ENCODE measurements around the gene ZDHHC14.

Gene ZDHHC14

GRCh38 chr6:157528931-157529653 is 148.1 kb downstream of the ZDHHC14 start:
- Histone ChIP-seq H3K4me3 (peak overlapping the region; percentile 25), H3K4me1 (peaks cover 81% of the 10 kb centered on the region), H3K36me3 (no peaks in the 10 kb centered on the region), H3K4me2 (peak overlapping the region; percentile 88), H3K9ac (no peak overlapping the region; the same call in 1 of the 2 replicates), H3K27ac (no peak overlapping the region; the same call in 1 of the 2 replicates), H4K20me1 (no peaks in the 10 kb centered on the region), H3K9me3 (peaks cover 14% of the 10 kb centered on the region), H3K27me3 (no peaks in the 10 kb centered on the region)
- peak; percentile 77; the same call in 1 of the 2 replicates for TF ChIP-seq Cebpa-rat (IDR thresholded peaks at IDR 0.05)

DNA sequence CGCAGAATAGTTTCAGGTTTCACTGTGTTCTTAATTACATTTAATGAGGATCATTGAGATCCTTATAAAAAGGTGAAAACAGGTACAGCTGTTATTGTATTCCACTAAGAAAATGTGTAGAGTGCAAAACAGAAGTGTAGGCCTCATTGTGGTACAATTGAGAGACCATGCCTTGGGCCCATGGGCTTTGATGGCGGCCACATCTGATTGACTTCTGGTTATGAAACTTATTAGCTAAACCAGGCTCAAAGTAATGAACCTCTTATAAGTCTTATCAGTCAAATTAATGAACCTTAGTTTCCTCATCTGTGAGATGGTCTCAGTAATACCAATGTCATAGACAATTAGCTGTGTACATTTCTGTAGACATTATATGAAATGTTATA is 148.7 kb downstream of the ZDHHC14 start:
- Histone ChIP-seq H3K36me3 (no peaks in the 10 kb centered on the region), H3K4me3 (no peak overlapping the region), H3K4me1 (peaks cover 85% of the 10 kb centered on the region), H3K9ac (no peak overlapping the region), H3K4me2 (peak overlapping the region; percentile 88), H4K20me1 (no peaks in the 10 kb centered on the region), H3K27me3 (no peaks in the 10 kb centered on the region), H3K27ac (no peak overlapping the region), H3K9me3 (peaks cover 9% of the 10 kb centered on the region)
- no peak for TF ChIP-seq Cebpa-rat (IDR thresholded peaks at IDR 0.05)

- no peak overlapping the region for H3K4me3 ChIP-seq
- TF ChIP-seq Cebpa-rat (IDR thresholded peaks at IDR 0.05), result no peak
- peak overlapping the region; percentile 88 for H3K4me2 ChIP-seq
- no peaks in the 10 kb centered on the region for H3K36me3 ChIP-seq
- peaks cover 89% of the 10 kb centered on the region for H3K4me1 ChIP-seq
- no peak overlapping the region for H3K9ac ChIP-seq
- peaks cover 6% of the 10 kb centered on the region; the same call in 1 of the 2 replicates for H3K9me3 ChIP-seq
- no peaks in the 10 kb centered on the region for H3K27me3 ChIP-seq
- no peaks in the 10 kb centered on the region for H4K20me1 ChIP-seq
- H3K27ac ChIP-seq, result no peak overlapping the region
Measured at GRCh38 chr6:157530126-157530525, 149.1 kb downstream of the ZDHHC14 start.

GRCh38 chr6:157530724-157531168 is 149.8 kb downstream of the ZDHHC14 start:
- Histone ChIP-seq H3K36me3 (no peaks in the 10 kb centered on the region), H3K9me3 (peaks cover 6% of the 10 kb centered on the region; the same call in 1 of the 2 replicates), H3K27ac (no peak overlapping the region), H3K4me2 (peak overlapping the region; percentile 88), H3K9ac (no peak overlapping the region), H3K27me3 (no peaks in the 10 kb centered on the region), H4K20me1 (no peaks in the 10 kb centered on the region), H3K4me3 (no peak overlapping the region), H3K4me1 (peaks cover 90% of the 10 kb centered on the region)
- TF ChIP-seq Cebpa-rat (IDR thresholded peaks at IDR 0.05), result no peak

- Histone ChIP-seq H3K9ac (no peak overlapping the region), H3K27ac (peak overlapping the region; percentile 47; the same call in 1 of the 2 replicates), H3K27me3 (no peaks in the 10 kb centered on the region), H3K9me3 (peaks cover 5% of the 10 kb centered on the region; the same call in 1 of the 2 replicates), H3K4me3 (no peak overlapping the region), H4K20me1 (no peaks in the 10 kb centered on the region), H3K4me1 (peaks cover 90% of the 10 kb centered on the region), H3K36me3 (no peaks in the 10 kb centered on the region), H3K4me2 (peak overlapping the region; percentile 88)
- TF ChIP-seq Cebpa-rat (IDR thresholded peaks at IDR 0.05), result no peak
Measured at GRCh38 chr6:157531169-157531985, 150.4 kb downstream of the ZDHHC14 start.

GRCh38 chr6:157531986-157532365 is 151.0 kb downstream of the ZDHHC14 start:
- H3K4me1 ChIP-seq, result peaks cover 90% of the 10 kb centered on the region
- peak overlapping the region; percentile 47; the same call in 1 of the 2 replicates for H3K27ac ChIP-seq
- H3K9me3 ChIP-seq, result no peaks in the 10 kb centered on the region
- H3K4me3 ChIP-seq, result no peak overlapping the region
- no peak overlapping the region for H3K9ac ChIP-seq
- no peaks in the 10 kb centered on the region for H3K27me3 ChIP-seq
- peak overlapping the region; percentile 88 for H3K4me2 ChIP-seq
- TF ChIP-seq Cebpa-rat (IDR thresholded peaks at IDR 0.05), result no peak
- no peaks in the 10 kb centered on the region for H3K36me3 ChIP-seq
- no peaks in the 10 kb centered on the region for H4K20me1 ChIP-seq

DNA sequence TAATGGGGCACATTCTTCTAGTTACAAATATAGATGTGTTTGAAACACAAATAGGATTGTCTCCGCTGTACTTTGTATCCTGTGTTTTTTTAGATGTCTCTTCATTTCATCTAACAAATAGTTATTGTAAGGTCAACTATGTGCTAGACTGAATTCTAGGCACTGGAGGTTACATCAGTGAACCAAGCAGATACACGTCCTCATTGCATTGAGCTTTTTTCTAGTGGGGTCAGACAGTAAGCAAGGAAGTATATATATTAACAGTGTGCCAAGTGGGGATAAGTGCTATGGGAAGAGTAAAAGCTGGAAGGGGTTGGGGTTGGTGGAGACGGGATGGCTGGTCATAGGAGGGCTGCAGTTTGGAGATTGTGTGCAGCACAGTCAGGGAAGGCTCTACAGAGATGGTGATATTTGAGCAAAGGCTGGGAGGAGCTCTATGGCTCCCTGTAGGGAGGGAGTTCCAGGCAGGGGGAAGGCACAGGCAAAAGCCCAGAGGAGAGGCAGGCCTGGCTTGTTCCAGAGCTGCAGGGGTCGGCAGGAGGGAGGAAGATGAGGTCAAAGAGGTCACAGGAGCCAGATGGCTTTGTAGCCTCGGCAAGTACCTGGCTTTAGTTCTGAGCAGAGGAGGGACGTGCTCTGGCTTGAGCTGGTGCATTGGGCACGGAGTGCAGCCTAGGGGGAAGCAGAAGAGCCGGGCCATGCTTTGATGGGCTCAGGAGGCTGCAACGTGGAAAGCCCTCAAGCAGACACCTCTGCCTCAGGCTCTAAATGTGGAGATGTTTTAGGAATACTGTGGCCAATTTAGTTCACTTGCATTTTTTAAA is 152.3 kb downstream of the ZDHHC14 start:
- no peak overlapping the region for H3K9ac ChIP-seq
- no peaks in the 10 kb centered on the region for H3K9me3 ChIP-seq
- H3K4me3 ChIP-seq, result no peak overlapping the region
- no peaks in the 10 kb centered on the region for H3K27me3 ChIP-seq
- no peak for TF ChIP-seq Cebpa-rat (IDR thresholded peaks at IDR 0.05)
- H3K27ac ChIP-seq, result peak overlapping the region; percentile 29; the same call in 1 of the 2 replicates
- no peaks in the 10 kb centered on the region for H3K36me3 ChIP-seq
- no peaks in the 10 kb centered on the region for H4K20me1 ChIP-seq
- peaks cover 90% of the 10 kb centered on the region for H3K4me1 ChIP-seq
- peak overlapping the region; percentile 32; the same call in 1 of the 2 replicates for H3K4me2 ChIP-seq

DNA sequence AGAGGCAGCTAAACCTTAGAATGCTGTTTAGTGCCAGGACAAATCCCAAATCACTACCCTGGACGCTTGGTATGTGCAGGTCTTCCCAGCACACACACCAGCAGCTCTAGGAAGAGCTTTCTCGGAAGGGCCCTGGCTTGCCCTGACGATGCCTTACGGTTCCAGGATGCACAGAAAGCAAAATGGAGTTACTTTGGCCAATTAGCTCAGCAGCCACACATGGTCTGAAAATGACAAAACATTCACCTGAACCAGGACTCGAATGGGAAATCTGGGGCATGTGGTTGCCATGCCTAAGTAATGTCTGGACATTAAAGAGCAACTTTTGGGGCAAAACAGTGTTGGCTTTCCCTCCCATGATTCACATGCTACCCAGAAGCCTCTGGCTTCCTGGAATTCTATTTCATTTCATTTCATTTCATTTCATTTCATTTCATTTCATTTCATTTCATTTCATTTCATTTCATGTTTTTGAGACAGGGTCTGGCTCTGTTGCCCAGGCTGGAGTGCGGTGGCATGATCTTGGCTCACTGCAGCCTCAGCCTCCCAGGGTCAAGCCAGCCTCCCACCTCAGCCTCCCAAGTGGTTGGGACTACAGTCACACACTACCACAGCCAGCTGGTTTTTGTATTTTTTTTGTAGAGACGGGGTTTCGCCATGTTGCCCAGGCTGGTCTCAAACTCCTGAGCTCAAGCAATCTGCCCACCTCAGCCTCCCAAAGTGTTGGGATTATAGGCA is 153.3 kb downstream of the ZDHHC14 start:
- TF ChIP-seq Cebpa-rat (IDR thresholded peaks at IDR 0.05), result no peak
- no peak overlapping the region for H3K9ac ChIP-seq
- H3K4me3 ChIP-seq, result no peak overlapping the region
- H3K9me3 ChIP-seq, result no peaks in the 10 kb centered on the region
- no peaks in the 10 kb centered on the region for H3K36me3 ChIP-seq
- H3K27ac ChIP-seq, result no peak overlapping the region
- H3K4me1 ChIP-seq, result peaks cover 90% of the 10 kb centered on the region
- no peaks in the 10 kb centered on the region for H3K27me3 ChIP-seq
- H3K4me2 ChIP-seq, result no peak overlapping the region; the same call in 1 of the 2 replicates
- H4K20me1 ChIP-seq, result no peaks in the 10 kb centered on the region

DNA sequence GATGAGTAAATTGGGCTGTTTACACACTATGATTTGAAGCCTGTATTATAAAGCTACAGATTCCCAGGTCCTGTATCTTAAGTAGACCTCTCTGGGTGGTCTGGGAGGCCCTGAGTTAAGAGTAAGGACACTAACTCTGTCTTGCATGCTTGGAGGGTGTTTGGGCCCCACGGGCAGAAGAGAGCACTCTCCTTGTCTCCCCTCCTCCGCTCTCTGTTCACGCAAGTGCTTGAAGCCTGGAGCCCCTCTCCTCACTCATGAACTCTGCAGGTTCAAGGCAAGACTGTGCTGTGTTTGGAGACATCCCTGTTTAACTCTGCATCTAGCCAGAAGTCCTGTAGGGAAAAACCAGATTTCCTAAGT is 154.0 kb downstream of the ZDHHC14 start:
- H3K9ac ChIP-seq, result no peak overlapping the region
- peak overlapping the region; percentile 64 for H3K4me2 ChIP-seq
- H3K4me1 ChIP-seq, result peaks cover 90% of the 10 kb centered on the region
- no peaks in the 10 kb centered on the region for H3K9me3 ChIP-seq
- H3K27me3 ChIP-seq, result no peaks in the 10 kb centered on the region
- H3K27ac ChIP-seq, result peak overlapping the region; percentile 44; the same call in 1 of the 2 replicates
- no peaks in the 10 kb centered on the region for H3K36me3 ChIP-seq
- H4K20me1 ChIP-seq, result no peaks in the 10 kb centered on the region
- no peak for TF ChIP-seq Cebpa-rat (IDR thresholded peaks at IDR 0.05)
- H3K4me3 ChIP-seq, result no peak overlapping the region
